Measurements from ENCODE around the gene G3BP1.

The G3BP1 gene

DNA sequence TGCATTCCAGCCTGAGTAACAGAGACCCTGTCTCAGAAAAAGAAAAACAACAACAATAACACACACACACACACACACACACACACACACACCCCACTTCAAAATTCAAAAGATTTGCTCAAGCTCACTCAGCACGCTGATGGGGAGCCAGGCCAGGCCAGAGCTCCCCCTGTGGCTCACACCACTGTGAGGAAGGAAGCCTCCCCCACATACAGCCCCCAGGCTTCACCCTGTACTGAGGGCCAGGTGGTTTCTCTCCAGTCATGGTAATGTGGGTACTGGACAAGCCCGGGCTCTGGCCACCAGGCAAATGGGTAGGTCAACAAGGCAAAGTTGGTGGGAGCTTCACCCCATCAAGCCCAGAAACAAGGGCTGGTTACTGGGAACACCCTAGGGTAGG lies 32.4 kb upstream of the G3BP1 start:
- 88 to 90% methylated on average over 1 to 2 of the region's 2 CpGs for WGBS, 2 experiments (ENCODE audit: insufficient coverage in 2 of 2)
- no peak overlapping the region for H3K4me3 ChIP-seq (ENCODE audit: extremely low read depth, insufficient read depth, low read length, poor library complexity, severe bottlenecking)
- H3K4me1 ChIP-seq (ENCODE audit: control insufficient read depth, insufficient read depth, low read length, poor library complexity, severe bottlenecking) = peaks cover 25% of the 10 kb centered on the region
- peaks cover 3% of the 10 kb centered on the region for H3K36me3 ChIP-seq (ENCODE audit: control insufficient read depth, insufficient read depth, low read length)
- peak overlapping the region; percentile 99 for H3K27ac ChIP-seq (ENCODE audit: low read depth, low read length, severe bottlenecking)
- no peaks in the 10 kb centered on the region for H3K9me3 ChIP-seq (ENCODE audit: control insufficient read depth, low read length)

DNA sequence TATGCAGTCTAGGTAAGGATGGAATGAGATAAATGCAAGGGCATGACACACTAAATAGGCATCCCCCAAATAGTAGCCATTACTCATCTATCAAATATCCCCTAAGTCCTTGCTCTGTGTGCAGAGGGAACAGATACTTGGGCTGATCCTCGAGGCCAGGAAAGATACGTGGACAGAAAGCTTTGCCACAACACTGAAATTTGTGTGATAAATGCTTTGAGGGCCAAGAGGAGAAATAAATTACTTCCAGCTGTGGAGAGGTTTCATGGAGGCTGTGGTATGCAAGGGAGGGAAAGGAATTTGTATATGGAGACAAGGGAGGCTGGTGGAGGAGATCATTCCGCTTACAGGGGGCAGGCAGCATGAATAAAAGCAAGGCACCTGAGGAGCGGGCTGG lies 31.8 kb upstream of the G3BP1 start:
- H3K4me3 ChIP-seq (ENCODE audit: extremely low read depth, insufficient read depth, low read length, poor library complexity, severe bottlenecking) = no peak overlapping the region

DNA sequence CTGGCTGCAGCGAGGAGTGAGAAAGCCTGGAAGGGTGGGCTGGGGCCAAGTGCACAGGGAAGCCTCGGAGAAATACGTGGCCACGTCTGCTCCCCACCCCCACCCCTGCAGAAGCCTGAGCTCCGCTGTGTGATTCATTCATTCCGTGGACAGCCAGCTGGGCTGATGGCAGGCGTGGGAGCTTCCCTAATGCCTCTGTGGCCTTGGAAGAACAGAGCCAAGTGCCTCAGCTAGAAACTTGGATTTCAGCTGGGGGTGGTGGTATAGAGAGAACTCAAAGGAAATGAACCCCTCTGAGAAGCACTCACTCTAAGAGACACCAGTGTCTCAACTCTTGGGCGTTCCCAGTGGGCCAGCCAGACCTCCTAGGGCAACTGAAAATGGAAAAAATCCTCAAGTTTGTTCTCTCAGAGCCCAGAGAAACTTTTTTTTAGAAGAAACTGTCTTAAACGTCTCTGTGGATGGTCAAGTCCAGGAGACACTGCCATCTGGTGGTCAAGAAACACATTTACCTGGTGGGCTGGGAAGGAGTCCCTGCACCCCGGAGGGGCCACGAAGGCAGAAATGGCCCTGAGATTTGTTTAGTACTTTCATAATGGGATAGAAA lies 31.3 kb upstream of the G3BP1 start:
- WGBS, 2 experiments (ENCODE audit: insufficient coverage in 2 of 2) = 8 to 24% methylated on average over 5 to 11 of the region's 11 CpGs
- H3K9me3 ChIP-seq (ENCODE audit: control insufficient read depth, low read length) = no peaks in the 10 kb centered on the region
- peak overlapping the region; percentile 99 for H3K27ac ChIP-seq (ENCODE audit: low read depth, low read length, severe bottlenecking)
- no peak overlapping the region for H3K4me3 ChIP-seq (ENCODE audit: extremely low read depth, insufficient read depth, low read length, poor library complexity, severe bottlenecking)
- peaks cover 12% of the 10 kb centered on the region for H3K36me3 ChIP-seq (ENCODE audit: control insufficient read depth, insufficient read depth, low read length)
- peaks cover 25% of the 10 kb centered on the region for H3K4me1 ChIP-seq (ENCODE audit: control insufficient read depth, insufficient read depth, low read length, poor library complexity, severe bottlenecking)

More for the DNA sequence above, 31.8 kb upstream of the G3BP1 start:
- Histone ChIP-seq H3K27ac (ENCODE audit: low read depth, low read length, severe bottlenecking) (peak overlapping the region; percentile 99), H3K9me3 (ENCODE audit: control insufficient read depth, low read length) (no peaks in the 10 kb centered on the region), H3K36me3 (ENCODE audit: control insufficient read depth, insufficient read depth, low read length) (peaks cover 8% of the 10 kb centered on the region), H3K4me1 (ENCODE audit: control insufficient read depth, insufficient read depth, low read length, poor library complexity, severe bottlenecking) (peaks cover 25% of the 10 kb centered on the region)
- WGBS, 2 experiments (ENCODE audit: insufficient coverage in 2 of 2) = 19 to 25% methylated on average over 3 to 4 of the region's 4 CpGs

- Histone ChIP-seq H3K9me3 (ENCODE audit: control insufficient read depth, low read length) (no peaks in the 10 kb centered on the region), H3K27ac (ENCODE audit: low read depth, low read length, severe bottlenecking) (peak overlapping the region; percentile 99), H3K36me3 (ENCODE audit: control insufficient read depth, insufficient read depth, low read length) (peaks cover 18% of the 10 kb centered on the region), H3K4me1 (ENCODE audit: control insufficient read depth, insufficient read depth, low read length, poor library complexity, severe bottlenecking) (peaks cover 25% of the 10 kb centered on the region), H3K4me3 (ENCODE audit: extremely low read depth, insufficient read depth, low read length, poor library complexity, severe bottlenecking) (no peak overlapping the region)
- 15 to 33% methylated on average over 1 of the region's 2 CpGs for WGBS, 2 experiments (ENCODE audit: insufficient coverage in 2 of 2)
These were observed 30.8 kb upstream of the G3BP1 start for GRCh38 chr5:151740958-151741373.

GRCh38 chr5:151741678-151742423 lies 29.9 kb upstream of the G3BP1 start:
- peaks cover 25% of the 10 kb centered on the region for H3K4me1 ChIP-seq (ENCODE audit: control insufficient read depth, insufficient read depth, low read length, poor library complexity, severe bottlenecking)
- no peaks in the 10 kb centered on the region for H3K9me3 ChIP-seq (ENCODE audit: control insufficient read depth, low read length)
- WGBS, 2 experiments (ENCODE audit: insufficient coverage in 2 of 2) = 94 to 96% methylated on average over 4 to 6 of the region's 6 CpGs
- no peak overlapping the region for H3K27ac ChIP-seq (ENCODE audit: low read depth, low read length, severe bottlenecking)
- no peak overlapping the region for H3K4me3 ChIP-seq (ENCODE audit: extremely low read depth, insufficient read depth, low read length, poor library complexity, severe bottlenecking)
- peaks cover 24% of the 10 kb centered on the region for H3K36me3 ChIP-seq (ENCODE audit: control insufficient read depth, insufficient read depth, low read length)

- Histone ChIP-seq H3K9me3 (ENCODE audit: control insufficient read depth, low read length) (no peaks in the 10 kb centered on the region), H3K4me1 (ENCODE audit: control insufficient read depth, insufficient read depth, low read length, poor library complexity, severe bottlenecking) (peaks cover 25% of the 10 kb centered on the region), H3K36me3 (ENCODE audit: control insufficient read depth, insufficient read depth, low read length) (peaks cover 27% of the 10 kb centered on the region), H3K27ac (ENCODE audit: low read depth, low read length, severe bottlenecking) (no peak overlapping the region), H3K4me3 (ENCODE audit: extremely low read depth, insufficient read depth, low read length, poor library complexity, severe bottlenecking) (no peak overlapping the region)
- WGBS, 2 experiments (ENCODE audit: insufficient coverage in 2 of 2) = 47 to 58% methylated on average over 7 of the region's 7 CpGs
These were observed 28.9 kb upstream of the G3BP1 start for GRCh38 chr5:151742870-151743294.

DNA sequence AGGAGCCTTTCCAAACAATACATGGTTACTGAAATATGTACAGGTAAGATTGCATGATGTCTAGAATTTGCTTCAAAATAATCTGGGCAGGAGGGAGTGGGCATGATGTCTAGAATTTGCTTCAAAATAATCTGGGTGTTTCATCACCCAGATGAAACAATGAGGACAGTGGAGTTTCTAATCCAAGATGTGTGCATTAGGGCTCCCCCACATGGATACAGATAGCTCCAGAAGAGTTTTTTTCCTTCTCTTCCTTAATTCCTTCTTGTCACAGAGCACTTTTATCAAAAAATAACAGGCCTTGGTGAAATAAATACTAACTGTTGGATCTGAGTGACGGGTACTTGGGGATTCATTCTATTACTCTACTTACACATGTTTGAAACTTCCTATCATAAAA lies 28.2 kb upstream of the G3BP1 start:
- H3K27ac ChIP-seq (ENCODE audit: low read depth, low read length, severe bottlenecking) = peak overlapping the region; percentile 49
- no CpG with 5 or more reads among the region's 1 CpG for WGBS, 2 experiments (ENCODE audit: insufficient coverage in 2 of 2)

DNA sequence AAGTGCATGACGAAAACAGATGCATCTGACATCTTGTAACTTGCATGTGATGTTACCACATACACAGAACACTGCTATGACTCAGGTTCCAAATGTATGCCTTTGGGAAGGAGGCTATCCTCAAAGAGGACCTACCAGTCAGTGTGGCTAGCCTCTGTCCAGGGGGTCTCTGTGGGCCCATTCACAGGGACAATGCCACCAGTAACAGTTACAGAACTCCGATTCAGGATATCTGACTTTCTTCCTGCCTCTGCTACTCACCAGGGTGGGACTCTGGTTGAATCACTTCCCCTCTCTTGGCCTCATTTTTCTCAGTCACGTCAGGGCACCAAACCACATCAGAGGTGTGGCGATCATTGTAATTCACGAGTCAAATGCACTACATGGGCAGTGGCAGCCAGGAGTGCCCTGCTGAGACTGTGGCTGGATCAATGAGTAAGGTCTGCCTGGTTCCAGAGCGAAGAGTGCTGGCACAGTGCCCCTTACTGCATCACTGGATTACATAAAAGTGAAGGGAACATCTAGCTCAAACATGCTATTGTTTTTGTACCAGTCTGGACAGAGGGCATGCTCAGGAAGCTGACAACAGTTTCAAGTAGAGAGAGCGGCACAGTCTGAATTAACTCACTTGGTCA lies 26.6 kb upstream of the G3BP1 start:
- Histone ChIP-seq H3K36me3 (ENCODE audit: control insufficient read depth, insufficient read depth, low read length) (peaks cover 40% of the 10 kb centered on the region), H3K4me3 (ENCODE audit: extremely low read depth, insufficient read depth, low read length, poor library complexity, severe bottlenecking) (no peak overlapping the region), H3K4me1 (ENCODE audit: control insufficient read depth, insufficient read depth, low read length, poor library complexity, severe bottlenecking) (peaks cover 14% of the 10 kb centered on the region), H3K27ac (ENCODE audit: low read depth, low read length, severe bottlenecking) (no peak overlapping the region), H3K9me3 (ENCODE audit: control insufficient read depth, low read length) (no peaks in the 10 kb centered on the region)
- WGBS, 2 experiments (ENCODE audit: insufficient coverage in 2 of 2) = 69 to 87% methylated on average over 2 of the region's 7 CpGs

More for the DNA sequence above, 28.2 kb upstream of the G3BP1 start:
- Histone ChIP-seq H3K9me3 (ENCODE audit: control insufficient read depth, low read length) (no peaks in the 10 kb centered on the region), H3K4me1 (ENCODE audit: control insufficient read depth, insufficient read depth, low read length, poor library complexity, severe bottlenecking) (peaks cover 25% of the 10 kb centered on the region), H3K36me3 (ENCODE audit: control insufficient read depth, insufficient read depth, low read length) (peaks cover 33% of the 10 kb centered on the region), H3K4me3 (ENCODE audit: extremely low read depth, insufficient read depth, low read length, poor library complexity, severe bottlenecking) (no peak overlapping the region)

- Histone ChIP-seq H3K4me3 (ENCODE audit: extremely low read depth, insufficient read depth, low read length, poor library complexity, severe bottlenecking) (no peak overlapping the region), H3K27ac (ENCODE audit: low read depth, low read length, severe bottlenecking) (no peak overlapping the region), H3K36me3 (ENCODE audit: control insufficient read depth, insufficient read depth, low read length) (peaks cover 53% of the 10 kb centered on the region), H3K4me1 (ENCODE audit: control insufficient read depth, insufficient read depth, low read length, poor library complexity, severe bottlenecking) (peaks cover 1% of the 10 kb centered on the region), H3K9me3 (ENCODE audit: control insufficient read depth, low read length) (no peaks in the 10 kb centered on the region)
- 86 to 95% methylated on average over 2 to 3 of the region's 4 CpGs for WGBS, 2 experiments (ENCODE audit: insufficient coverage in 2 of 2)
These were observed 21.6 kb upstream of the G3BP1 start for GRCh38 chr5:151750121-151750520.

DNA sequence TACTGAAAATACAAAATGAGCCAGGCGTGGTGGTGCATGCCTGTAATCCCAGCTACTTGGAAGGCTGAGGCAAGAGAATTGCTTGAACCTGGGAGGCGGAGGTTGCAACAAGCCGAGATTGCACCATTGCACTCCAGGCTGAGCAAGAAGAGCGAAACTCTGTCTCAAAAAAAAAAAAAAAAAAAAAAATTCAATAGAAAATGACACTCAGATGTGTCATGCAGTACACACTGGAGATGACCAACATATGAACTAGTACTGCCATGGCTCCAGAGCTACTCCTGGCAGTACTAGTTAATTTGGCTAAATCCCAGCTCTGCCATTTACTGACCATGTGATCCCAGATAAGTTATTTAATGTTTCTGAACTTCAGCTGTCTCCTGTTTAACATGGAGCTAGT lies 20.7 kb upstream of the G3BP1 start:
- WGBS, 2 experiments (ENCODE audit: insufficient coverage in 2 of 2) = 88 to 91% methylated on average over 3 to 4 of the region's 4 CpGs
- H3K9me3 ChIP-seq (ENCODE audit: control insufficient read depth, low read length) = no peaks in the 10 kb centered on the region
- peaks cover 43% of the 10 kb centered on the region for H3K36me3 ChIP-seq (ENCODE audit: control insufficient read depth, insufficient read depth, low read length)
- H3K4me3 ChIP-seq (ENCODE audit: extremely low read depth, insufficient read depth, low read length, poor library complexity, severe bottlenecking) = no peak overlapping the region
- no peak overlapping the region for H3K27ac ChIP-seq (ENCODE audit: low read depth, low read length, severe bottlenecking)
- peaks cover 6% of the 10 kb centered on the region for H3K4me1 ChIP-seq (ENCODE audit: control insufficient read depth, insufficient read depth, low read length, poor library complexity, severe bottlenecking)
